ENCODE measurements around the gene CHIT1. TPM values are rescaled to one million over a fixed set of nuclear protein-coding genes. Genes with fewer than 3 reads are reported as not detected.

The CHIT1 gene
- total RNA-seq, 1 donor from 2014 or later: 0.70 TPM

DNA sequence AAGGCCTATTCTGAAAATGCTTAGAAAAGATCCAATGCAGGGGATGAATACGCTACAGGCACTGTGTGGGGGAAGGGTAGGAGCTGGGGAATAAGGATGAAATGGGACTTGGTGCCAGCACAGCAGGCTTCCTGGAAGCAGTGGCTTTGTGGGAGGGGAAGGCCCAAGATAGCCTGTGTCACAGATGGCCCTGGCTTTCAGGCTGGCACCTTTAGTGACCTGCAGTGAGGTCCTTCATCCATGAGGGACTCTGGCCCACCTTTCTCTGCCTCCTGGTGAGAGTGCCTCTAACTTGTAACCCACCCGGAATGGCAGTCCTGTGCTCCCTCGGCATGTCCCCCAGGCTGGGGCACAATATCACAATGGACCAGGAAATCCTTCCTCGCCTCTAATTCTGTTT lies 43.9 kb downstream of the CHIT1 start:
- no peak for DNase-seq
- no peaks in the 10 kb centered on the region for H3K4me1 Mint-ChIP-seq
- H3K27ac Mint-ChIP-seq: no peak overlapping the region
- no peak overlapping the region for H3K4me3 Mint-ChIP-seq
- intact Hi-C loops (cut with micrococcal nuclease): no loop called here
- H3K36me3 Mint-ChIP-seq (ENCODE audit: low read depth): no peaks in the 10 kb centered on the region
- peaks cover 21% of the 10 kb centered on the region for H3K27me3 Mint-ChIP-seq
- no peaks in the 10 kb centered on the region for H3K9me3 Mint-ChIP-seq

GRCh38 chr1:203185061-203185461 lies 44.4 kb downstream of the CHIT1 start:
- Mint-ChIP-seq H3K27ac (no peak overlapping the region), H3K9me3 (no peaks in the 10 kb centered on the region), H3K36me3 (ENCODE audit: low read depth) (no peaks in the 10 kb centered on the region), H3K4me3 (no peak overlapping the region), H3K4me1 (no peaks in the 10 kb centered on the region), H3K27me3 (peaks cover 19% of the 10 kb centered on the region)
- intact Hi-C loops (cut with micrococcal nuclease): no loop called here
- no peak for DNase-seq

DNA sequence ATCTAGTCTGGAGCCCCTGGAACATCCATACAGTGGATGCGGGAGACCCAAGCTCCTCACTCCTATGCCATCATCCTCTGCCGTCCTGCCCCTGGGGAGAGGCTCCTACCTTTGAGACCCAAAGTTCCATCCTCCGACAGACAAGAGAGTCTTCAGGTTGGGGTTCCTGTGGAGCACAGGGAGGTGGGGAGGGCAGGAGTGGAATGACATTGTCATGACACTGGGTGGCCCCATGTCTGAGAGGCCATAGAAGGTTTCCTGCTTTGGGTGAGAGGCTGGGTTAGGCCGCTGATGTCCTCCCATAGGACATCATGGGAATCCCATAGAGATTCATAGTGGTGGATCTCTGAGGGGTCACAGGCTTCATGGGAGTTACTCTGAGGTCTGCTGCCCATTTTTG lies 45.0 kb downstream of the CHIT1 start:
- Mint-ChIP-seq H3K36me3 (ENCODE audit: low read depth) (no peaks in the 10 kb centered on the region), H3K27ac (no peak overlapping the region), H3K27me3 (peaks cover 16% of the 10 kb centered on the region), H3K4me1 (no peaks in the 10 kb centered on the region), H3K4me3 (no peak overlapping the region), H3K9me3 (no peaks in the 10 kb centered on the region)
- no peak for DNase-seq
- intact Hi-C loops (cut with micrococcal nuclease): no loop called here

- intact Hi-C loops (cut with micrococcal nuclease): no loop called here
- Mint-ChIP-seq H3K27ac (no peak overlapping the region), H3K4me1 (no peaks in the 10 kb centered on the region), H3K36me3 (ENCODE audit: low read depth) (no peaks in the 10 kb centered on the region), H3K27me3 (peaks cover 12% of the 10 kb centered on the region), H3K4me3 (no peak overlapping the region), H3K9me3 (no peaks in the 10 kb centered on the region)
- DNase-seq: no peak
Observed at GRCh38 chr1:203183828-203184227, 45.6 kb downstream of the CHIT1 start.

GRCh38 chr1:203182387-203182953 lies 47.0 kb downstream of the CHIT1 start:
- peaks cover 5% of the 10 kb centered on the region for H3K27me3 Mint-ChIP-seq
- H3K4me1 Mint-ChIP-seq: no peaks in the 10 kb centered on the region
- DNase-seq: no peak
- intact Hi-C loops (cut with micrococcal nuclease): no loop called here
- H3K9me3 Mint-ChIP-seq: no peaks in the 10 kb centered on the region
- no peaks in the 10 kb centered on the region for H3K36me3 Mint-ChIP-seq (ENCODE audit: low read depth)
- no peak overlapping the region for H3K4me3 Mint-ChIP-seq
- H3K27ac Mint-ChIP-seq: no peak overlapping the region

DNA sequence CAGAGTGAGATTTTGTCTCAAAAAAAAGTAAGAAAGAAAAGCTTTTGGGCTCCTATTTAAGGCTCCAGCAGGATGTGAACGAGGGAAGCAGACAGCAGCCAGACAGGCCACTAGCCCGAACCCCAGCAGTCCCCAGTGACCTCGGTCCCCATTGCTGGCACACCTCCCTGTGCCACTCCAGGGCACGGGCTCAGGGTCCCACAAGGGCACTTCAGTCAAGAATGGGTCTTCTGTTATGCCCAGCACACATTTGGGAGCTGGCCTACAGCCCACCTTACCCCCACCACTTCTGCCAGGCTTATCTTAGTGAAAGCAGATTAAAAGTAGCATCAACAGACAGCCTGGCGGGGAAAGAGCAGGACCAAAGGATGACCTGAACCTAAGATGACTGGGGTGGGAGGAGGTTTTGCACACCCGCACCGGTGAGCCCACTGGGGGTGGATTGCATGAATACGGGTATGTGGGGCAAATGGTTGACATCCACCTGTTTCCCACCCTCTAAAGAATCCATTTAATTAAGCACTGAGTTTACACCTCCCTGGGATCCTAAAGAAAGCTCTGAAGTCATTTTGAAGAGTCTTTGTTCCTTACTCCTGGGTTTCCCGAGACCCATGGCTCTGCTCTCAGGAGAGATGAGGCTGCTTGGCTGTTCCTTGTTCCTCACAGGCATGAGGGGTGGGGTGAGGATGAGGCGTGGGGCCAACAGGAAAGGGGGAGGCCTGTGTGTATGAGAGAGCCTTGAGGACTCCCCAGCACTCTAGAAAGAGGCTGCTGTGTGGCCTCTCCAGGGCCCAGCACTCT lies 47.7 kb downstream of the CHIT1 start:
- Mint-ChIP-seq H3K27me3 (peaks cover 4% of the 10 kb centered on the region), H3K9me3 (no peaks in the 10 kb centered on the region), H3K4me3 (no peak overlapping the region), H3K4me1 (no peaks in the 10 kb centered on the region), H3K27ac (no peak overlapping the region), H3K36me3 (ENCODE audit: low read depth) (no peaks in the 10 kb centered on the region)
- intact Hi-C loops (cut with micrococcal nuclease): no loop called here
- DNase-seq: no peak

GRCh38 chr1:203180611-203181330 lies 48.7 kb downstream of the CHIT1 start:
- Mint-ChIP-seq H3K9me3 (no peaks in the 10 kb centered on the region), H3K27ac (no peak overlapping the region), H3K27me3 (no peaks in the 10 kb centered on the region), H3K4me1 (no peaks in the 10 kb centered on the region), H3K36me3 (ENCODE audit: low read depth) (no peaks in the 10 kb centered on the region), H3K4me3 (no peak overlapping the region)
- no peak for DNase-seq
- intact Hi-C loops (cut with micrococcal nuclease): no loop called here

GRCh38 chr1:203179667-203180005 lies 49.8 kb downstream of the CHIT1 start:
- no peaks in the 10 kb centered on the region for H3K36me3 Mint-ChIP-seq (ENCODE audit: low read depth)
- H3K4me1 Mint-ChIP-seq: no peaks in the 10 kb centered on the region
- no peak overlapping the region for H3K27ac Mint-ChIP-seq
- no peaks in the 10 kb centered on the region for H3K9me3 Mint-ChIP-seq
- no peaks in the 10 kb centered on the region for H3K27me3 Mint-ChIP-seq
- intact Hi-C loops (cut with micrococcal nuclease): no loop called here
- no peak for DNase-seq
- no peak overlapping the region for H3K4me3 Mint-ChIP-seq

DNA sequence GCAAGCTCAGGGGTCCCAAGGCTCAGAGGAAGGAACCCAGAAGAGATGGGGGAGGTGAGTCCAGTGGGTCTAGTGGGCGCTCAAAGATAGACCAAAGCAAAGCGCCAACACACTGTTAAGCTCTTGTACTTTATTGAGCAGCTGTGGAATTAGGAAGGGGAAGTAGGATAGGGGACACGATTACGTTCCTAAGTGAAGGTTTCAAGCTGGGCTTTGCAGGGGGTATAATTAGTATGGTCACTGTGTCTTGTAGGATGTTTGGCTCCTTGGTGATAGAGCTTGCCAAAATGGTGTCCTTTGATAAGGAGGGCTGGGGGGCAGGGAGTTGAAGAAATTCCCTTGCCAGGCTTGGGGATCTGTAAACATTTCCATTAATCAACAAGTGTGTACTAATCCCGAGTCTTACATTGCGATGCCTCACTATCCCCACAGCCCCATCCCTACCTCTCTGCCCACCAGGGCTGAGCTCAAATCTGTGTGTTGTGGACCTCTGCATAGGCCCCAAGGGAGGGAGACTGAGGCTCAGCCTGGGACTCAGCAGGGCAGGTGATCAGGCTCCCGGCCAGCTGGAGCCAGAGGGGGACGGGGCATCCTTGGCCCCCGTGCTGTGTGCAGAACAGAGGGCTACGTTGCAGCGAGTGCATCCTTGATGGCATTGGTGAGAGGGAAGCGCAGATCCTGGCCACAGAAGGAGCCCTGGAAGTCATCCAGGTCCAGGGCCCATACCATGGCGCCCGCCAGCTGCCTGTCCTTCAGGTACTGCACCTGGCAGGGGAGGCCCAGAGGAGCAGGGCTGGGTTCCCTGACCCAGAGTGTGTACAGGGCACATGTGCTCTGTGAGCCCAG lies 50.4 kb downstream of the CHIT1 start:
- Mint-ChIP-seq H3K4me1 (no peaks in the 10 kb centered on the region), H3K4me3 (no peak overlapping the region), H3K27me3 (no peaks in the 10 kb centered on the region), H3K36me3 (ENCODE audit: low read depth) (no peaks in the 10 kb centered on the region), H3K27ac (no peak overlapping the region), H3K9me3 (no peaks in the 10 kb centered on the region)
- no peak for DNase-seq
- intact Hi-C loops (cut with micrococcal nuclease): no loop called here

DNA sequence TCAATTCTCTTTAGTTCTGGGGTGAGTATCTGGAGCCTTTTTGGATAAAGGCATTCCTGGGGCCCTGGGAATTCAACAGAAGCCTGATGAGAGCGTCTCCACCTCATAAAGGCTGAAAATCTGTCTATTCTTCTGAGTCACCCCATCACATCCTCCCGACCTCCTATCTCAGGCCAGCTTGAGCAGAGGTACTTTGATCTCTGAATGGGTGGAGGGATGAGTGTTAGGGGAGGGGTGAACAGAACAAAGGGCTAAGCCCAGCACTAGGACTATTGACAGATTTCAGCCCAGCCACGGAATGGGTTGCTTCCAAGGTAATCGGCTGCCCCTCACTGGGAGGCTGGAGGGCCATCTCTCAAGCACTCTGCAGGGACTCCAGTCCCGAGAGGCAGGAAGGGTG lies 51.4 kb downstream of the CHIT1 start:
- Mint-ChIP-seq H3K27ac (no peak overlapping the region), H3K9me3 (no peaks in the 10 kb centered on the region), H3K4me3 (no peak overlapping the region), H3K4me1 (no peaks in the 10 kb centered on the region), H3K36me3 (ENCODE audit: low read depth) (no peaks in the 10 kb centered on the region), H3K27me3 (no peaks in the 10 kb centered on the region)
- intact Hi-C loops (cut with micrococcal nuclease): no loop called here
- no peak for DNase-seq

DNA sequence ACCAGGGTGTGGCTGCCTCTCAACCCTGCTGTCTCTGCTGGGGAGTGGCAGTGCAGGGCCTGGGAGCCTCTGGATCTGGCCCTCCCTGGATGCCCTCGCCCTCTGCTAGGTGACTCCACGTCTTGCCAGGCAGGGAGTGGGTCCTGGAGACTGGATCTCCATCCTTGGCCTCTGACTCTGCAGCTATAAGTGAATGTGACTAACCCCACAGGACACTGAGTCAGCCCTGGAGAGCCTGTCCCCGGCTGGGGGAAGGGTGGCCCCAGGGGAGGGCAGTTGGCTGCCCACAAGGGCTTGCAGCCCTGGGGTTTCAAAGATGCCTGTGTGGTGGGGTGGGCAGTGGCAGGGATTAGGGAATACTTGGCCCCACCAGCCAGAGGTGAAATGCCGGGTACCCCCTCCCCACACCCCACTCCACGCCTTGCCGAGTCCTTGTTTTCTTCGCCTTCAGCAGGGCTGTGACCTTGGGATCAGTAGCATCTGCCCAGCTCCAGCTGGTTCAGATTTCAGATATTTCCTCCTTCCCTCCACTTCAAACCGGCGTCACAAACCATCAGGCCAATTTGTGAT lies 51.9 kb downstream of the CHIT1 start:
- Mint-ChIP-seq H3K27me3 (no peaks in the 10 kb centered on the region), H3K27ac (no peak overlapping the region), H3K4me1 (no peaks in the 10 kb centered on the region), H3K4me3 (no peak overlapping the region), H3K9me3 (no peaks in the 10 kb centered on the region), H3K36me3 (ENCODE audit: low read depth) (no peaks in the 10 kb centered on the region)
- intact Hi-C loops (cut with micrococcal nuclease): no loop called here
- DNase-seq: no peak

DNA sequence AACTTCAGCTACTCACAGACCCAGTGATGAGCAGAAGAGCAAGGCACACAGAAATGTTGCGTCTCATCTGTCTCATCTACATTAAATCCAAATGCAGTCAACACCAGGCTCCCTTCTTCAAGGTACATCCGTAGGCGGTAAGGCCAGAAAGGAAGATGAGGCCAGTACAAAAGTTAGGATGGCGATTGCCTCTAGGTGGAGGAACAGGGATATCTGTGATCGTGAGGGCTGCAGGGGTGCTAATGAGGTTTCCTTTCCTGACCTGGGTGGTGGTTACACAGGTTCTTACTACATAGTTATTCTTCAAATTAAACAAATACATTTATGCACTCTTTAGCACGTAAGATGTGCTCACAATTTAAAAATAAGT lies 52.5 kb downstream of the CHIT1 start:
- Mint-ChIP-seq H3K4me3 (no peak overlapping the region), H3K27me3 (no peaks in the 10 kb centered on the region), H3K9me3 (no peaks in the 10 kb centered on the region), H3K36me3 (ENCODE audit: low read depth) (no peaks in the 10 kb centered on the region), H3K4me1 (no peaks in the 10 kb centered on the region), H3K27ac (no peak overlapping the region)
- intact Hi-C loops (cut with micrococcal nuclease): no loop called here
- DNase-seq: no peak

GRCh38 chr1:203176273-203177035 lies 53.0 kb downstream of the CHIT1 start:
- Mint-ChIP-seq H3K9me3 (no peaks in the 10 kb centered on the region), H3K36me3 (ENCODE audit: low read depth) (no peaks in the 10 kb centered on the region), H3K4me3 (no peak overlapping the region), H3K27ac (no peak overlapping the region), H3K27me3 (no peaks in the 10 kb centered on the region), H3K4me1 (no peaks in the 10 kb centered on the region)
- intact Hi-C loops (cut with micrococcal nuclease): no loop called here
- DNase-seq: no peak
